HepG2 (cell line): ENCODE data around the gene PDLIM5. TPM values are rescaled to one million over a fixed set of nuclear protein-coding genes. Genes with fewer than 3 reads are reported as not detected.

Experiments used
- ARID3A ChIP-seq: IDR thresholded peaks from 2 replicates; pipeline ENCODE4 v1.6.1; 2012; ENCODE audit warnings: low read depth, low read length, improper control_type of control experiment
- CEBPB ChIP-seq: IDR thresholded peaks from 2 replicates; pipeline ENCODE4 v1.6.1; 2011; ENCODE audit warnings: low read depth, low read length, improper control_type of control experiment, borderline replicate concordance
- ELF3 ChIP-seq: IDR thresholded peaks from 2 replicates; pipeline ENCODE4 v1.6.1; 2016; ENCODE audit warnings: missing genetic modification reagents, missing compliant biosample characterization
- EP300 ChIP-seq, 3 experiments: sonication (generic) in 1 of 3; formaldehyde crosslinking in 1 of 3; IDR thresholded peaks; 2 replicates each; pipeline versions ENCODE4 v1.5.1 to v1.6.1; 2011 to 2020; ENCODE audit warnings: low read depth in 2 of 3, low read length in 2 of 3, borderline replicate concordance in 1 of 3, improper control_type of control experiment in 1 of 3, mild to moderate bottlenecking in 1 of 3, missing genetic modification reagents in 1 of 3, moderate library complexity in 1 of 3
- ETS1 ChIP-seq: sonication (generic); formaldehyde crosslinking; IDR thresholded peaks from 2 replicates; pipeline ENCODE4 v1.4.0; 2020; ENCODE audit warnings: missing genetic modification reagents
- FOSL1 ChIP-seq: sonication (generic); formaldehyde crosslinking; IDR thresholded peaks from 2 replicates; pipeline ENCODE4 v1.9.0; 2021; ENCODE audit warnings: missing genetic modification reagents, borderline replicate concordance
- IRF2 ChIP-seq: IDR thresholded peaks from 2 replicates; pipeline ENCODE4 v1.6.1; 2018; ENCODE audit warnings: missing genetic modification reagents, missing compliant biosample characterization
- KAT8 ChIP-seq: IDR thresholded peaks from 2 replicates; pipeline ENCODE4 v1.6.1; 2016; ENCODE audit warnings: missing genetic modification reagents, missing compliant biosample characterization
- NR2F6 ChIP-seq, 2 experiments: IDR thresholded peaks; 2 replicates each; pipeline ENCODE4 v1.6.1; 2016; ENCODE audit warnings: antibody characterized with exemption in 1 of 2, mild to moderate bottlenecking in 1 of 2
- PBX2 ChIP-seq: IDR thresholded peaks from 2 replicates; pipeline ENCODE4 v1.6.1; 2016; ENCODE audit warnings: control low read depth
- PHF8 ChIP-seq: sonication (generic); formaldehyde crosslinking; IDR thresholded peaks from 2 replicates; pipeline ENCODE4 v1.5.0; 2020; ENCODE audit warnings: missing genetic modification reagents
- RCOR2 ChIP-seq: IDR thresholded peaks from 2 replicates; pipeline ENCODE4 v1.6.1; 2016; ENCODE audit warnings: missing biosample characterization, missing genetic modification reagents
- RFXANK ChIP-seq: IDR thresholded peaks from 2 replicates; pipeline ENCODE4 v1.6.1; 2016
- SOX5 ChIP-seq: IDR thresholded peaks from 2 replicates; pipeline ENCODE4 v1.6.1; 2016; ENCODE audit warnings: borderline replicate concordance
- TGIF2 ChIP-seq: IDR thresholded peaks from 2 replicates; pipeline ENCODE4 v1.6.1; 2016; ENCODE audit warnings: control low read depth, missing compliant biosample characterization
- YEATS2 ChIP-seq: sonication (generic); formaldehyde crosslinking; IDR thresholded peaks from 2 replicates; pipeline ENCODE4 v1.4.0; 2020; ENCODE audit warnings: missing genetic modification reagents, borderline replicate concordance
- ZGPAT ChIP-seq: IDR thresholded peaks from 2 replicates; pipeline ENCODE4 v1.6.1; 2016; ENCODE audit warnings: mild to moderate bottlenecking
- ZNF17 ChIP-seq: sonication (generic); formaldehyde crosslinking; IDR thresholded peaks from 2 replicates; pipeline ENCODE4 v1.5.0; 2020; ENCODE audit warnings: mild to moderate bottlenecking, missing genetic modification reagents
- ZNF256 ChIP-seq: sonication (generic); formaldehyde crosslinking; conservative IDR thresholded peaks from 2 replicates; pipeline ENCODE4 v1.4.0; 2020; ENCODE audit warnings: missing genetic modification reagents
- ZNF3 ChIP-seq: IDR thresholded peaks from 2 replicates; pipeline ENCODE4 v1.7.0; 2017; ENCODE audit warnings: inconsistent platforms
- ZNF543 ChIP-seq: sonication (generic); formaldehyde crosslinking; IDR thresholded peaks from 2 replicates; pipeline ENCODE4 v1.4.0; 2020; ENCODE audit warnings: mild to moderate bottlenecking, missing genetic modification reagents
- ZNF691 ChIP-seq: sonication (generic); formaldehyde crosslinking; IDR thresholded peaks from 2 replicates; pipeline ENCODE4 v1.4.0; 2020; ENCODE audit warnings: missing genetic modification reagents, low read depth, mild to moderate bottlenecking, borderline replicate concordance
- ZNF761 ChIP-seq: sonication (generic); formaldehyde crosslinking; conservative IDR thresholded peaks from 2 replicates; pipeline ENCODE4 v1.4.0; 2020; ENCODE audit warnings: mild to moderate bottlenecking, missing genetic modification reagents
- polyA plus RNA-seq, 8 experiments: library from polyadenylated mRNA; depleted of rRNA in 3 of 8; stranded (reverse) in 7 of 8; unstranded in 1 of 8; fragments of >200 nt; fragmentation: Illumina TruSeq in 4 of 8; extraction: Trizol in 4 of 8; gene quantifications; 2 replicates each; pipeline versions ENCODE4 v1.2.1 to v1.2.3, GENCODE V29; 2011 to 2016; ENCODE audit warnings: low read depth in 4 of 8, missing spikeins in 1 of 8, mixed read lengths in 1 of 8; ENCODE audit not compliant: insufficient read depth in 1 of 8
- total RNA-seq, 5 experiments: library from RNA; depleted of rRNA; stranded (reverse); fragments of >200 nt; fragmentation: Illumina TruSeq; extraction: Trizol; gene quantifications; 2 replicates each; pipeline ENCODE4 v1.2.3, GENCODE V29; 2016; ENCODE audit warnings: low read depth in 1 of 5
- TF ChIP-seq, protein P1 (sequence below): sonication (generic); formaldehyde crosslinking; IDR thresholded peaks from 2 replicates; pipeline ENCODE4 v1.9.0; 2021; ENCODE audit warnings: missing genetic modification reagents, mild to moderate bottlenecking, borderline replicate concordance

PDLIM5 gene
- total and polyA plus RNA-seq, 2 of the 13 experiments (the other 11 are each of a cell fraction or from before 2014, with no cell fraction given), result 52.8 to 119 TPM

- TF ChIP-seq NR2F6 (IDR thresholded peaks at IDR 0.05), result 0 out of 2 replicates have a peak, but pooled peaks have one; percentile 9
- TF ChIP-seq NR2F6 (CRISPR knock-in tag; IDR thresholded peaks at IDR 0.05), result no peak
- TF ChIP-seq ZNF3, result no peak
- peak; percentile 87; the same call in 1 of the 2 replicates for TF ChIP-seq FOSL1 (CRISPR knock-in tag)
- peak in 1 of 2 experiments; percentile 88; a peak in 2 of 4 replicates for TF ChIP-seq EP300 (IDR thresholded peaks at IDR 0.05; ENCODE audit: low read depth in 2 of 2, low read length in 2 of 2)
- TF ChIP-seq EP300 (CRISPR knock-in tag; IDR thresholded peaks at IDR 0.05; ENCODE audit: borderline replicate concordance), result no peak
- TF ChIP-seq ZGPAT (CRISPR knock-in tag), result 0 out of 2 replicates have a peak, but pooled peaks have one; percentile 24
- TF ChIP-seq YEATS2 (CRISPR knock-in tag), result no peak
- peak; percentile 83; the same call in 1 of the 2 replicates for TF ChIP-seq CEBPB
- no peak for TF ChIP-seq ZNF691 (CRISPR knock-in tag)
- TF ChIP-seq PHF8 (CRISPR knock-in tag), result no peak
- TF ChIP-seq ZNF256 (CRISPR knock-in tag), result no peak
- no peak for TF ChIP-seq RFXANK (CRISPR knock-in tag)
- TF ChIP-seq, protein P1, sequence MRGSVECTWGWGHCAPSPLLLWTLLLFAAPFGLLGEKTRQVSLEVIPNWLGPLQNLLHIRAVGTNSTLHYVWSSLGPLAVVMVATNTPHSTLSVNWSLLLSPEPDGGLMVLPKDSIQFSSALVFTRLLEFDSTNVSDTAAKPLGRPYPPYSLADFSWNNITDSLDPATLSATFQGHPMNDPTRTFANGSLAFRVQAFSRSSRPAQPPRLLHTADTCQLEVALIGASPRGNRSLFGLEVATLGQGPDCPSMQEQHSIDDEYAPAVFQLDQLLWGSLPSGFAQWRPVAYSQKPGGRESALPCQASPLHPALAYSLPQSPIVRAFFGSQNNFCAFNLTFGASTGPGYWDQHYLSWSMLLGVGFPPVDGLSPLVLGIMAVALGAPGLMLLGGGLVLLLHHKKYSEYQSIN (CRISPR knock-in tag), result no peak
- TF ChIP-seq SOX5 (CRISPR knock-in tag), result peak; percentile 54; the same call in 1 of the 2 replicates
- no peak for TF ChIP-seq ZNF761 (CRISPR knock-in tag)
- TF ChIP-seq PBX2 (CRISPR knock-in tag), result no peak
- TF ChIP-seq ARID3A, result peak; percentile 56; the same call in 1 of the 2 replicates
- 0 out of 2 replicates have a peak, but pooled peaks have one; percentile 46 for TF ChIP-seq RCOR2
- no peak for TF ChIP-seq ZNF17 (CRISPR knock-in tag)
- peak; percentile 61; the same call in 1 of the 2 replicates for TF ChIP-seq ELF3 (CRISPR knock-in tag)
- 0 out of 2 replicates have a peak, but pooled peaks have one; percentile 23 for TF ChIP-seq IRF2 (CRISPR knock-in tag)
- TF ChIP-seq ZNF543 (CRISPR knock-in tag), result no peak
- 0 out of 2 replicates have a peak, but pooled peaks have one; percentile 37 for TF ChIP-seq KAT8 (CRISPR knock-in tag)
- TF ChIP-seq TGIF2 (CRISPR knock-in tag), result 0 out of 2 replicates have a peak, but pooled peaks have one; percentile 33
- no peak for TF ChIP-seq ETS1 (CRISPR knock-in tag)
Measured at GRCh38 chr4:94419956-94420355, 31.8 kb upstream of the PDLIM5 start (continued).
